ENCODE data around the gene RDX.

DNA sequence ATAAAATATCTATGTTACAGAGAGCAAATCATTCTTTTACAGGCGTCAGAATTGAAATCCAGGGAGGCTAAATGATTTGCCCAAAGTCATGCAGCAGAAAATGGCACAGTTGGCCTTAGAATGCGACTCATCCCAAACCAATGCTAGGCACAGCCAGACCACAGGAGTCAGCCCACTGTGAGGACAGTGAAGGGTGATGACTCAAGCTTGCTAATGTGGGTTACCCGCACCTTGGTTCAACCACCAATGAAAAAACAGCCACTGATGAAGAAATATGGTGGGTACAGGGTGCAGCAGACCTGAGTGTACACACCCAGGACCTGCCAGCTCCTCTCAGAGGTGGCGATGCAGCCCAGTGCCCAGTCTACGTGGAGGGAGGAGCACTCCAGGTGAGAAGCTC, 113.5 kb downstream of the RDX start:
- TF ChIP-seq, protein P1, sequence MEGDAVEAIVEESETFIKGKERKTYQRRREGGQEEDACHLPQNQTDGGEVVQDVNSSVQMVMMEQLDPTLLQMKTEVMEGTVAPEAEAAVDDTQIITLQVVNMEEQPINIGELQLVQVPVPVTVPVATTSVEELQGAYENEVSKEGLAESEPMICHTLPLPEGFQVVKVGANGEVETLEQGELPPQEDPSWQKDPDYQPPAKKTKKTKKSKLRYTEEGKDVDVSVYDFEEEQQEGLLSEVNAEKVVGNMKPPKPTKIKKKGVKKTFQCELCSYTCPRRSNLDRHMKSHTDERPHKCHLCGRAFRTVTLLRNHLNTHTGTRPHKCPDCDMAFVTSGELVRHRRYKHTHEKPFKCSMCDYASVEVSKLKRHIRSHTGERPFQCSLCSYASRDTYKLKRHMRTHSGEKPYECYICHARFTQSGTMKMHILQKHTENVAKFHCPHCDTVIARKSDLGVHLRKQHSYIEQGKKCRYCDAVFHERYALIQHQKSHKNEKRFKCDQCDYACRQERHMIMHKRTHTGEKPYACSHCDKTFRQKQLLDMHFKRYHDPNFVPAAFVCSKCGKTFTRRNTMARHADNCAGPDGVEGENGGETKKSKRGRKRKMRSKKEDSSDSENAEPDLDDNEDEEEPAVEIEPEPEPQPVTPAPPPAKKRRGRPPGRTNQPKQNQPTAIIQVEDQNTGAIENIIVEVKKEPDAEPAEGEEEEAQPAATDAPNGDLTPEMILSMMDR (IDR thresholded peaks at IDR 0.05; ENCODE audit: low read depth, low read length, poor library complexity, severe bottlenecking), result no peak
- no peak for TF ChIP-seq EZH2phosphoT487 (IDR thresholded peaks at IDR 0.05; ENCODE audit: borderline replicate concordance, low read length)

Data from DOHH2 (cell line).